ENCODE results near the gene KRTCAP2. TPM values are rescaled to one million over a fixed set of nuclear protein-coding genes. Genes with fewer than 3 reads are reported as not detected.

Gene KRTCAP2
- polyA plus RNA-seq, 2 donors, result 161 to 260 TPM

GRCh38 chr1:155184835-155185782 lies 12.0 kb upstream of the KRTCAP2 start:
- Histone ChIP-seq H3K9me3 (ENCODE audit: control insufficient read depth in 2 of 2, insufficient read depth in 1 of 2, low read depth in 1 of 2, low read length in 1 of 2) (no peaks in the 10 kb centered on the region), H3K4me1 (ENCODE audit: control insufficient read depth in 2 of 2, insufficient read depth in 2 of 2, low read length in 1 of 2) (peaks cover 3 to 4% of the 10 kb centered on the region in 2 donors), H3K4me3 (ENCODE audit: low read depth in 1 of 2, low read length in 2 of 2) (no peak overlapping the region), H3K27me3 (ENCODE audit: control insufficient read depth in 1 of 2, insufficient read depth in 2 of 2, low read length in 2 of 2) (no peaks in the 10 kb centered on the region), H3K27ac (ENCODE audit: low read depth in 2 of 2, low read length in 1 of 2) (peak overlapping the region; percentile 51 to 52), H3K36me3 (ENCODE audit: control insufficient read depth in 2 of 2, insufficient read depth in 2 of 2, low read length in 1 of 2) (peaks cover 0 to 5% of the 10 kb centered on the region in 2 donors)
- WGBS, 2 donors, result 41 to 66% methylated on average over 21 of the region's 21 CpGs

GRCh38 chr1:155184351-155184811 lies 11.3 kb upstream of the KRTCAP2 start:
- Histone ChIP-seq H3K9me3 (ENCODE audit: control insufficient read depth in 2 of 2, insufficient read depth in 1 of 2, low read depth in 1 of 2, low read length in 1 of 2) (no peaks in the 10 kb centered on the region), H3K27ac (ENCODE audit: low read depth in 2 of 2, low read length in 1 of 2) (peak overlapping the region in 1 of 2 donors; percentile 52), H3K36me3 (ENCODE audit: control insufficient read depth in 2 of 2, insufficient read depth in 2 of 2, low read length in 1 of 2) (peaks cover 0 to 8% of the 10 kb centered on the region in 2 donors), H3K4me3 (ENCODE audit: low read depth in 1 of 2, low read length in 2 of 2) (no peak overlapping the region), H3K4me1 (ENCODE audit: control insufficient read depth in 2 of 2, insufficient read depth in 2 of 2, low read length in 1 of 2) (peaks cover 3 to 4% of the 10 kb centered on the region in 2 donors), H3K27me3 (ENCODE audit: control insufficient read depth in 1 of 2, insufficient read depth in 2 of 2, low read length in 2 of 2) (no peaks in the 10 kb centered on the region)
- WGBS, 2 donors, result 89 to 90% methylated on average over 4 of the region's 4 CpGs

- WGBS, 2 donors, result 88 to 91% methylated on average over 20 of the region's 20 CpGs
- no peaks in the 10 kb centered on the region for H3K27me3 ChIP-seq (ENCODE audit: control insufficient read depth in 1 of 2, insufficient read depth in 2 of 2, low read length in 2 of 2)
- H3K27ac ChIP-seq (ENCODE audit: low read depth in 2 of 2, low read length in 1 of 2), result no peak overlapping the region
- H3K4me3 ChIP-seq (ENCODE audit: low read depth in 1 of 2, low read length in 2 of 2), result no peak overlapping the region
- peaks cover 3 to 4% of the 10 kb centered on the region in 2 donors for H3K4me1 ChIP-seq (ENCODE audit: control insufficient read depth in 2 of 2, insufficient read depth in 2 of 2, low read length in 1 of 2)
- no peaks in the 10 kb centered on the region for H3K9me3 ChIP-seq (ENCODE audit: control insufficient read depth in 2 of 2, insufficient read depth in 1 of 2, low read depth in 1 of 2, low read length in 1 of 2)
- H3K36me3 ChIP-seq (ENCODE audit: control insufficient read depth in 2 of 2, insufficient read depth in 2 of 2, low read length in 1 of 2), result peaks cover 0 to 9% of the 10 kb centered on the region in 2 donors
Measured at GRCh38 chr1:155183775-155184221, 10.7 kb upstream of the KRTCAP2 start.

GRCh38 chr1:155182052-155182550 lies 9.0 kb upstream of the KRTCAP2 start:
- H3K4me1 ChIP-seq (ENCODE audit: control insufficient read depth in 2 of 2, insufficient read depth in 2 of 2, low read length in 1 of 2), result peaks cover 3 to 11% of the 10 kb centered on the region in 2 donors
- no peak overlapping the region for H3K27ac ChIP-seq (ENCODE audit: low read depth in 2 of 2, low read length in 1 of 2)
- H3K36me3 ChIP-seq (ENCODE audit: control insufficient read depth in 2 of 2, insufficient read depth in 2 of 2, low read length in 1 of 2), result peaks cover 0 to 8% of the 10 kb centered on the region in 2 donors
- no peaks in the 10 kb centered on the region for H3K27me3 ChIP-seq (ENCODE audit: control insufficient read depth in 1 of 2, insufficient read depth in 2 of 2, low read length in 2 of 2)
- H3K9me3 ChIP-seq (ENCODE audit: control insufficient read depth in 2 of 2, insufficient read depth in 1 of 2, low read depth in 1 of 2, low read length in 1 of 2), result no peaks in the 10 kb centered on the region
- no peak overlapping the region for H3K4me3 ChIP-seq (ENCODE audit: low read depth in 1 of 2, low read length in 2 of 2)
- WGBS, 2 donors, result 87 to 89% methylated on average over 7 of the region's 7 CpGs

- Histone ChIP-seq H3K27ac (ENCODE audit: low read depth in 2 of 2, low read length in 1 of 2) (no peak overlapping the region), H3K27me3 (ENCODE audit: control insufficient read depth in 1 of 2, insufficient read depth in 2 of 2, low read length in 2 of 2) (no peaks in the 10 kb centered on the region), H3K4me3 (ENCODE audit: low read depth in 1 of 2, low read length in 2 of 2) (no peak overlapping the region), H3K4me1 (ENCODE audit: control insufficient read depth in 2 of 2, insufficient read depth in 2 of 2, low read length in 1 of 2) (peaks cover 0 to 15% of the 10 kb centered on the region in 2 donors), H3K9me3 (ENCODE audit: control insufficient read depth in 2 of 2, insufficient read depth in 1 of 2, low read depth in 1 of 2, low read length in 1 of 2) (no peaks in the 10 kb centered on the region), H3K36me3 (ENCODE audit: control insufficient read depth in 2 of 2, insufficient read depth in 2 of 2, low read length in 1 of 2) (peaks cover 0 to 6% of the 10 kb centered on the region in 2 donors)
- WGBS, 2 donors, result 92 to 93% methylated on average over 18 of the region's 18 CpGs
Measured at GRCh38 chr1:155181371-155182051, 8.4 kb upstream of the KRTCAP2 start.

- H3K36me3 ChIP-seq (ENCODE audit: control insufficient read depth in 2 of 2, insufficient read depth in 2 of 2, low read length in 1 of 2), result peaks cover 0 to 6% of the 10 kb centered on the region in 2 donors
- no peak overlapping the region for H3K4me3 ChIP-seq (ENCODE audit: low read depth in 1 of 2, low read length in 2 of 2)
- 87 to 88% methylated on average over 31 of the region's 31 CpGs for WGBS, 2 donors
- peaks cover 0 to 11% of the 10 kb centered on the region in 2 donors for H3K4me1 ChIP-seq (ENCODE audit: control insufficient read depth in 2 of 2, insufficient read depth in 2 of 2, low read length in 1 of 2)
- no peaks in the 10 kb centered on the region for H3K9me3 ChIP-seq (ENCODE audit: control insufficient read depth in 2 of 2, insufficient read depth in 1 of 2, low read depth in 1 of 2, low read length in 1 of 2)
- H3K27me3 ChIP-seq (ENCODE audit: control insufficient read depth in 1 of 2, insufficient read depth in 2 of 2, low read length in 2 of 2), result no peaks in the 10 kb centered on the region
- no peak overlapping the region for H3K27ac ChIP-seq (ENCODE audit: low read depth in 2 of 2, low read length in 1 of 2)
Measured at GRCh38 chr1:155179112-155180031, 6.3 kb upstream of the KRTCAP2 start.

GRCh38 chr1:155178441-155179111 lies 5.5 kb upstream of the KRTCAP2 start:
- 81 to 88% methylated on average over 26 to 30 of the region's 30 CpGs for WGBS, 2 donors

GRCh38 chr1:155177918-155178281 lies 4.8 kb upstream of the KRTCAP2 start:
- H3K4me3 ChIP-seq (ENCODE audit: low read depth in 1 of 2, low read length in 2 of 2), result no peak overlapping the region
- H3K27me3 ChIP-seq (ENCODE audit: control insufficient read depth in 1 of 2, insufficient read depth in 2 of 2, low read length in 2 of 2), result no peaks in the 10 kb centered on the region
- H3K9me3 ChIP-seq (ENCODE audit: control insufficient read depth in 2 of 2, insufficient read depth in 1 of 2, low read depth in 1 of 2, low read length in 1 of 2), result no peaks in the 10 kb centered on the region
- WGBS, 2 donors, result 95 to 98% methylated on average over 9 of the region's 9 CpGs
- H3K36me3 ChIP-seq (ENCODE audit: control insufficient read depth in 2 of 2, insufficient read depth in 2 of 2, low read length in 1 of 2), result peaks cover 0 to 3% of the 10 kb centered on the region in 2 donors
- H3K4me1 ChIP-seq (ENCODE audit: control insufficient read depth in 2 of 2, insufficient read depth in 2 of 2, low read length in 1 of 2), result peaks cover 0 to 11% of the 10 kb centered on the region in 2 donors
- peak overlapping the region in 1 of 2 donors; percentile 82 for H3K27ac ChIP-seq (ENCODE audit: low read depth in 2 of 2, low read length in 1 of 2)

More at GRCh38 chr1:155178441-155179111, 5.5 kb upstream of the KRTCAP2 start:
- Histone ChIP-seq H3K4me3 (ENCODE audit: low read depth in 1 of 2, low read length in 2 of 2) (no peak overlapping the region), H3K4me1 (ENCODE audit: control insufficient read depth in 2 of 2, insufficient read depth in 2 of 2, low read length in 1 of 2) (peaks cover 0 to 11% of the 10 kb centered on the region in 2 donors), H3K36me3 (ENCODE audit: control insufficient read depth in 2 of 2, insufficient read depth in 2 of 2, low read length in 1 of 2) (peaks cover 0 to 3% of the 10 kb centered on the region in 2 donors), H3K27me3 (ENCODE audit: control insufficient read depth in 1 of 2, insufficient read depth in 2 of 2, low read length in 2 of 2) (no peaks in the 10 kb centered on the region), H3K27ac (ENCODE audit: low read depth in 2 of 2, low read length in 1 of 2) (no peak overlapping the region), H3K9me3 (ENCODE audit: control insufficient read depth in 2 of 2, insufficient read depth in 1 of 2, low read depth in 1 of 2, low read length in 1 of 2) (no peaks in the 10 kb centered on the region)

Measured in esophagus (tissue), 2 donors.